HG02884 (cell line): ENCODE measurements around the gene LYVE1.

Experiments used
- ATAC-seq: cut with Tn5 transposase; IDR thresholded peaks from one replicate; pipeline ENCODE4 v1.9.1; 2021; ENCODE audit warnings: mild to moderate bottlenecking, moderate library complexity; ENCODE audit not compliant: unreplicated experiment

The LYVE1 gene

DNA sequence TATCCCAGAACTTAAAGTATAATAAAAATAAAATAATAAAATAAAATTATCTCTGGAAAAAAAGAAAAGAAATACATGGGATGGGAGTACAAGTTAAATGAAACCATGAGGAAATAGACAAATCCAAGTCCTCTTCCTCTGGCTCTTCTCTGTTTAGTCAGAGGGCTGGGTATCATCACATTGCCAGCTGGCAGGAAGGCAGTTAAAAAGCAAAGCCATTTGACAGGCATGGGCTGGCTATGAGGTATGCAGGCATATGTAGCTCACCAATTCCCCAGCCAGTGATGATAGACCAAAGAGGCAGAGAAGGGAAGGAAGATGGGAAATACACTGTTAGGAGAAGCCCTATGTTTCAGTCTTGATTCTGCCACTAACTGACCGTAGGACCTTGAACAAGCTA is 6.5 kb downstream of the LYVE1 start:
- ATAC-seq = no peak

DNA sequence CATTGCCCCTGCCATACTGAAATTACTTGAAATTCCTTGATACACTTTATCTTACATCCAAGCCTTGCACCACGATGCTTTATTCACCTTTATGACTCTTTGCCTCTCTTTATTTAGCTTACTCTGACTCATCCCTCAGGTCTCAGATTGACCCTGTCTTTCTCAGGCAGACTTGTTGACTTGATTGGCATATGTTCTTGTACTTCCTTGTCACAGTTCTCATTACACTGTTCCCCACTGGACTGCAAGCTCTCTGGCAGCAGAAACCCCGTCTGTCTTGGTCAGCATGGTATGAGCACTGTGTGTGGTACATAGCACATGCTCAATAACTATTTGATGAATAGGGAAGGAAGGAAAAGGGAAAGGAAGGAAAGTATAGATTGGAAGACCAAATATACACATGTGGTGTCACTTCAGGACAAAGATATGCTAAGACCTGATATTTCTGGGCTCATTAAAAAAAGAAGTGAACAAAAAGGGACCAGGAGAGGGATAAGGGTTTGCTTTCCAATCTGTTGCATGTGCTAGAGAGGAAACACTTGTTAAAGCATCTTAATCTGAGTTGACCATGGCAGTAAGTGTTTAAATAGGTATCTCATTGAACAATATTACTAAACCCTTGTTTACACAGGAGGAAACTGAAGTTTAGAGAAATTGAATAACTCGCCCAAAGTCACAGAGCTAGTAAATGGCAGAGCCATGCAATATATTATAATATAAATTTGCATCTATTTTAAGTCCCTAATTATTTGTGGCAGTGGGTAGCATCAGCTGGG is 7.2 kb downstream of the LYVE1 start:
- ATAC-seq = no peak

DNA sequence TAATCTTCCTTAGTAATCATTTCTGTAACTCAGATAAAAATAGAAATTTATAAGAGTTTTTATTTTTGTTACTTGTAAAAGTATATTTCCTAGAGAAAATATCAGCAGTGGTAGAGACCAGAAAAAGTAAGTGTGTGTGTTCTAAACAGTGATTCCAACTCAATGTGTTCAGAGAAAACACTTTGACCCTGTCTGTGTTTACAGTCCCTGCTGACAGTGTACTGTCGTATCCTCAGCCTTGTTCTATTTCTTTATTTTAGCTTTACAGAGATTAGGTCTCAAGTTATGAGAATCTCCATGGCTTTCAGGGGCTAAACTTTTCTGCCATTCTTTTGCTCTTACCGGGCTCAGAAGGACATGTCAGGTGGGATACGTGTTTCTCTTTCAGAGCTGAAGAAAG is 10.2 kb downstream of the LYVE1 start:
- no peak for ATAC-seq

DNA sequence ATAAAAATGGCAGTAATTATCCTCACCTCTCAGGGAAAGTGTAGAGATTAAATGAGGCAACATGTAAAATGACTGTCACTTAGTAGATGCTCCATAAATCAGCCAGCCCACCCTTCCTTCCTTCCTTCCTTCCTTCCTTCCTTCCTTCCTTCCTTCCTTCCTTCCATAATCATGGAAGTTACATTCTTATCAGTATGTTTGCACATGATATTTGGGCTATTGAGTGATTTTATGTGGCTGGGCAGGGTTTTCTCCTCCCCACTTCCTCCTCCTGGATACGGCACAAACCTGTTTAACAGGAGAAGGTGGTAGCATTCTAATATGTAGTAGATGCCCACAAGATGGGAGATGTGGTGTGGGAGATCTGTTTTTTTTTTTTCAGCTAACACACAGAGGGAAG is 11.9 kb downstream of the LYVE1 start:
- ATAC-seq = no peak

DNA sequence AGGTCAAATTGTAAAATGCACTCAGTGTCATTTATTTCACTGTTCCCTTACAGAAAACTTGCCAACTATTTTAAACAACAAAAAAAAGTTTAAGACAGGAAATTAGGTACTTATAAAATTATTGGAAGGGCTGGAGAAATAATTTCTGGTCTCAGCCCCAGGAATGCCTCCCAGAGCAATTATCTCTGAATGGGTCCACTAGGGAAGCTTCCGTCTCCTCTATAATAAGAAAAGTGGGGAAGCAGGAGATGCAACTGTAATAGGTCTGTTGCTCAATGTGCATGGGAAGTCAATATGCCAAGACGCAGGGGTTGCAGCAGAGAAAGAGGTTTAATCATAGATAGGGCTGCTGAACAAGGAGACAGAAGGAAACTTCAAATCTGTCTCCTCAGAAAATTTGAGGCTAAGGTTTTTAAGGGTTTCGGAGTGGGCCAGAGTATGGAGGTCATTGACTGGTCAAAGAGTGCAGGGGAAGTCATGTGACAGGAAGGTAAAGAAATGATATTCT is 16.6 kb downstream of the LYVE1 start:
- no peak for ATAC-seq

DNA sequence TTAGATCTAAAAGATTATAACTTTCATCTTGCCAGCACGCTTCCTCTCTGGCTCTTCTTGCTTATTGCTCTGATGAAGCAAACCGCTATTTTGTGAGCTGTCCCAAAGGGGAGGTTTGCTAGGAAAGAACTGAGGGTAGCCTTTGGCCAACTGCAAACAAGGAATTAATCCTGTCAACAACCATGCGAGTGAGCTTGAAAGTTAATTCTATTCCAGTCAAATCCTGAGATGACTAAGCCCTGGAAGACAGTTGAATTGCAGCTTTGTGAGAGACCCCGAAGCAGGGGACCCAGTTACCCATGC is 17.2 kb downstream of the LYVE1 start:
- ATAC-seq = no peak

DNA sequence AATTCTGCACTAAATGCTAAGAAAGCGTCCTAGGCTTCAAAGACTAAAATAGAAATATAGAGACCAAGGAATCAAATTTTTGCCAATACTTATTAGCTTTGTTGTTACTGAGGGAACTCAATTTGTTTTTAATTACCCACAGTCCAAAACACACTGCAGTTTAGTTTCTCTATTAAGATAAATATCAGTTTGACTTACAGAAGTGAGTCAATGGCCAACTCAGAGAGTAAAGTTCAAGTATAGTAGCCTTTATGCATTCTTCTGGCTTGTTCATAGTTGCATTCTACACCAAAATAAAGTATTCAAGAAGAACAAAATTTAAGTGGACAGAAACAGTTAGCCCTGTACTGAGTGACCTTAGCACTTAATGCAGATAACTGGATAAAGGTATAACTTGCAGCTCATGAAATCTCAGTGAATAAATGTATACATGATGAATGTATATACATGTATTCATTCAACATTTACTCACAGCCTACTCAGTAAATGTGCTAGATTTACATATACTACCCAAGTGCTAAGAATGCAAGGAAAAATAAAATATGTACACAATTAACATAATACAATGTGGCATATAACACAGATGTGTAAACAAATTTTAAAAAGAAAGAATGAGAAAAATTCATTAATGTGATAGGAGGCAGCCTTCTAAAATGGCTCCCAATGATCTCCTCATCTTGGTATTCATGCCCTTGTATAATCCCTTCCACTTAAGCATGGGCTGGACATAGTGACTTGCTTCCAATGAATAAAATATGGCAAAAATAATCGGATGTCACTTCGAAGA is 17.8 kb downstream of the LYVE1 start:
- no peak for ATAC-seq

DNA sequence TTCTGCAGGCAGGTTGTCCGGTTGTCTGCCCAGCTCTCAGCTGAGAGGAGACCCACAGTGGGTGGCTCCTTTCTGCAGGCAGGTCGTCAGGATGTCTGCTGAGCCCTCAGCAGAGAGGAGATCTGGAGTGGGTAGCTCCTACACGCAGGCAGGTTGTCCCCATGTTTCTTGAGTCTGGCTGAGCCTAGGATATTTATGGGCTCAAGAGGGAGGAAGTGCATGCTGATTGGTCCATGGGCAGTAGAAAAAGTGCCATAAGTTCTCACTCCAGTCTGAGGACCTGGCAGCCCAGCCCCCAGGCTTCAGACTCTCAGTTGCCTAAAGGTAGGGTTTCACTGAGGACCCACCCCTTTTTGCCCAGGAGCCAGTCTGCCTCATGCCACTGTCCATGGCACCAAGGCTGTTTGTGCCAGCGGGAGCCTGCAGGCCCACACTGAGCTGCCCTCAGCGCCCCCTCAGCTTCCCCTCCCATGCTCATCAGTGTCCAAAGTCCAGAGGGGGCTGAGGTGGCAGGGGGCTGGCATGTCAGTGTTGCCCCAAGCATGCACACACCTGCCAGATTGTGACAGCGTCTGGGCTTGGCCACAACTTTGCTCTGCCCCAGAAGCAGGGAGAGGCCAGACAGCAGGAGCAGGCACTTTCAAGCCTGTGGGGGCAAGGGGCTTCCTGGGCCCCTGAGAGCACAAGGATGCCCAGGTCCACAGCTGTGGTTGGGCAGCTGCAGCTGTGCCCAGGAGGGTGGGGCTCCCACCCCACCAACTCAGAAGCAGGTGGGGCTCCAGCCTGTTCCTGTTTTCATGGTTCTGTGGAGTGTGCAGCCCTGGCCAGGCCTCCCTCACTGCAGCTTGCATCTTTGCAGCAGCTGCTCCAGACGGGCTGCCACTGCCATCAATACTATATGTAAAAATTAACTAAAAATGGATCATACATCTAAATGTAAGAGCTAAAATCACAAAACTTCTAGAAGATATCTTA is 23.7 kb downstream of the LYVE1 start:
- ATAC-seq = no peak

DNA sequence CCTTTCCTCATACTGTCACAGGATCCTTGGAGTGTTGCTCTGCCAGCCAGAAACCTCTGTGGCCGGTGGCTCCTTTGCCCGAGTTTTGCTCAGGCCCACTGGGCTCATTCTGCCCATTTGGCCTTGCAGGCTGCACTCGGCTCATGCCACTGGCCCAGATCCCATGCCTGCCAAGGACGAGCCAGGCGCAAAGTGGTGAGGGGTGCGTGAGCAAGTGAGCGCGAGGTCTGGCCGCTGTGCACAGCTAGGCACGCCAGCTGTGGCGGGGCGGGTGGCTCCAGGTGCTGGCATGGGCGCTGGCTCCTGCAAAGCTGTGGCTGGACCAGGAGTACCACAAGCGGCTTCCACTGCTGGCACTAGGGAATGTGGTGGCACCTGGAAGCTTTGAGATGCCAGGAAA is 24.7 kb downstream of the LYVE1 start:
- no peak for ATAC-seq

DNA sequence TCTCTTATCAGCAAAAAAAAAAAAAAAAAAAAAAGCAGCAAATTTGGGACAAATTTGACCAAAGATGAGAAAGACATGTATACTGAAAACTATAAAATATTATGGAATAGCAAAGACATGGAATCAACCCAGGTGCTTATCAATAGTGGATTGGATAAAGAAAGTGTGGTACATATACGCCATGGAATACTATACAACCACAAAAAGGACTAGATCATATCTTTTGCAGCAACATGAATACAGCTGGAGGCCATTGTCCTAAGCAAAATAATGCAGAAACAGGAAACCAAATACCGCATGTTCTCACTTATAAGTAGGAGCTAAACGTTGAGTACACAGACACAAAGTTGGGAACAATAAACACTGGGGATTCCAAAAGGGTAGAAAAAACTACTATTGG is 25.7 kb downstream of the LYVE1 start:
- ATAC-seq = no peak

DNA sequence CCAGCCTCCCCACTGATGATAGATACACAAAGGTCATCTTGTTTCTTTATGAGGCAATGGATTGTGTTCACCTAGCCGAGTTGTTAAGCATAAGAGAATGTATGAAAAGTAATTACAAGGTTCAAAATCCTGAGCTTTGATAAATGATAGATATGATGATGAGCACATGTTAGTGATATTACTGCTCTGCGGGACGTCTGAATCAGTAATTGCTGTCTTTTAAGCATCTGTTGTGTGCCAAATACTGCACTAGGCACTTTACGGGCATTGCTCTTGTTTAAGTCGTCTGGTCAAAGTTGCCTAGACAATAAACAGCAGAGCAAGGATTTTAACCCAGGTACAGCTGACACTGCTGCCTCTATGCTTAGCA is 26.9 kb downstream of the LYVE1 start:
- no peak for ATAC-seq

DNA sequence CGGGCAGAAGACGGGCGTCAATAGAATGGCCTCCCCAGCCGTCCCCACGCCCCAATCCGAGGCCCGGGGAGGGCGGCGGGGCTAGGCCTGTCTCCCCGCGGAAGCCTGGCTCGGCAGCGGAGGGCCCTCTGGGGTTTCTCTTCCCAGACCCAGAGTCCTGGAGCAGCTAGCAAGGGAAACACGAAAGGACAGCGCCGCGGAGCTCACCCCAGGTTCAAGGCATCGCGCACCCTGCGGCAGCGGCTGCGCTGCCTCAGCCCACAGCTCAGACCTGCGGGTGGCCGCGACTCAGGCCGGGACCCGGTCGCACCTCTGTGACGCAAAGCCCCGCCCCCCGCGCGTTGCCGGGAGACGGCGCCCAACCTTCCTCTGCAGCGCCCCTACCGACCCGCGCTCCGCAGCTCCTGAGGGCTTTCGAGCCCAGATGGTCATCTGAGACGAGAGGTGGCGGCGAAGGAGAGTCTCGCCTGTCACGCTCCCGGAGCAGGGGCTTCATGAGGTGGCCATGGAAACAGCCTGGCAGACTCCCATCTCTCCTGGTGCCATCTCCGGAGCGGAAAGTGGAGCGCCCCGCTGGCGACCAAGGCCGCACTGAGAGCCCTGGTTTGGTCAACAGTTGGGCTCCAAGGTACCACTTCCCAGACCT is 27.4 kb downstream of the LYVE1 start, which contains the start of gene RNF141:
Gene RNF141, minus strand, starts transcription at position 273 of the 646 bp plus-strand sequence. CDS start 7,029 bp downstream, outside the sequence.
- peak; percentile 97 for ATAC-seq

DNA sequence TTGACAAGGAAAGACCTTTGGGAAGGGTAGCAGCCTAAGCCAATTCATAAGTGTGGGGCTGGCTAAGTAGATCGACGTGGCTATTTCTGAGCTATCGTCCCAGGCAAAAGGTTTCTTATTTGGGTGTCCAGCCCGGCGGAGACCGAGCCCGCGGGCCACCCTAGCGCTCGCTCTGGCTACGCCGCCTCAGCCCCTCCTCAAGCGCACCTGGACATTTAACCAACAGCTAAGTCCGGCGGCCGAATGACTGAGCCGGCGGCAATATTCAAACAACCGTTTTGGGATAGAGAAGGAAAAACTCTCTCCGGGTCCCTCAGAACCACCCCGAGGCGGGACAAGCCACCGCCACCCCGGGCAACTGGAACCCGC is 27.9 kb downstream of the LYVE1 start:
- ATAC-seq = peak; percentile 31

DNA sequence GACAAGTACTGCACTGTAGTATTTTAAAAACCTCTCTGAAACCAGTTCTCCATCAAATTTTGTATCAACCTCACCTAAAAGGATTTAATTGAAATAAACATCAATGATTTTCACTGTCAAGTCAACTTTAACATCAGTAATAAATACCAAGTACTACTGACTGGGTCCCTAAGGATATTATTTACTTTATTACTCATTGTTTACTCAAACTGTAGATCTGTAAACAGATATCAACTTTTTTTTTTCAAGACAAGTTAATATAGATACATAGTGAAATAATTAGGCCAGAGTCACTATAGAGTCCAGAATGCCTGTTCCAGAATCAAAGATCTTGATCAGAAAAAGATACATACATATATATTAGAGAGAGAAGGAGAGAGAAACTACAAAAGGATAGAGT is 29.1 kb downstream of the LYVE1 start:
- no peak for ATAC-seq

DNA sequence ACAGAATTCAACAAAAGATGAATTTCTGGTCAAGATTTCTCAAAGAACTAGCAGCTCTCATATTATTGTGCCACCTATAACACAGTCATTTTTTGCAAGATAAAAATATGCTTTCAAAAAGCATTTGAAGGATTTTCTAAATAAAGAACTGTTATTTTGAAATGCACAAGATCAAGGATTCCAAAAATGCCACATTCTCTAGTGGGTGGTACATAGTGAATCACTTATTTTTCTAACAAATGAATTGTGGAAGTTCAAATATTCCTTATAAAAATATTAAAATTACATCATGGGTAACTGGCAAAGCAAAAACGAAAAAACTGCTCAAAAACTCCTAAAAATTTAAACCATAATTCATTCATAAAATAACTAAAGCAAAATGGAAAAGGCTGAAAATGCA is 29.5 kb downstream of the LYVE1 start:
- no peak for ATAC-seq

DNA sequence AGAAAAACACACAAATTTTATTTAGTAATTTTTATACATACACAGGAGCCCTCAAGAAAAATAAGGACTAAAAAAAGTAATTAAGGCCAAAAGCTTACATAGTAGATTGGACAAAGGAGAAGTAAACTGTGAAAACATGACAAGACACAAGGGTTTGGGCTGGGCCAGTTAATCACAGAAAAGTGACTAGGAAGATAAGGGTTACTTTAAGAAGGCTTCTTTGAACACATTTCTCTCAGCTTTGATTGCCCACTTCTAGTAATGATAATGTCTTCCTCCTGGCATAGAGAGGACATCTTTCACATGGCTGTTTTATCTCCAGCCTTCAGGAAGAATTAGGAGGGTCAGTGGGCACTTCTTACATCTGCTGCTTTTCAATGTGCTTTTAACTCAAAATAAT is 30.9 kb downstream of the LYVE1 start:
- no peak for ATAC-seq

DNA sequence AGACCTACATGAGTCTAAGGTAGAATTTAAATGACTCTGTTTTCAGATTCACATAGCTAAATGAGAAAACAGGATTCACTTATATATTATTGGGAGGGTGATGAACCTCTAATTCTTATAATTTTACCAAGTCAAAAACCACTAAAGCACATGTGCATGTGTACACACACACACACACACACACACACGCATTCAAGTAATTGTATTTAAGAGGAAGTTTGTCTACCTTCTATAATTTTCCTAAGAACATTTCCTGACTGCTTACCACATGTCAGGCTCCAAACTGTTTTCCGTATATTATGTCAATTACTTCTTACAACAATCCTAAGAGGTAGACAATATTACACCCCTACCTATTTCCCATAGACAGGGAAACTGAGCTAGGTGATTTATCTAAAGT is 34.1 kb downstream of the LYVE1 start:
- ATAC-seq = no peak

DNA sequence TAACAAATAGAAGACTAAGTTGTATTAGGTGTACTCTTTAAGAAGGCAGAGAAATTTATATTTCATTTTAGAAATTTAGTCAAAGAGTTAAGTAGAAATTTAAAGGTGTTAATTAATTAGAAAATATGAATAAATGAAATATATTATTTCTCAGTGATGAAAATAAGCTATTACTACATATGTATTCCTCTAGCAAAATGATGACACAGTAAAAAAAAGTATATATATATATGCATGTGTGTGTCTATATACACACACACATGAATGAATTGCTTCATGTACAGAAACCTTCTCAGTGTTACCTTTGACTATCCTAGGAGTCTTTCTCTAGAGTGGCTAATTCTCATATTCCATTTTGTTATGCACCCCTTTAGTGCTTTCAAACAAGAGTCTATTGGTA is 35.1 kb downstream of the LYVE1 start:
- ATAC-seq = no peak

DNA sequence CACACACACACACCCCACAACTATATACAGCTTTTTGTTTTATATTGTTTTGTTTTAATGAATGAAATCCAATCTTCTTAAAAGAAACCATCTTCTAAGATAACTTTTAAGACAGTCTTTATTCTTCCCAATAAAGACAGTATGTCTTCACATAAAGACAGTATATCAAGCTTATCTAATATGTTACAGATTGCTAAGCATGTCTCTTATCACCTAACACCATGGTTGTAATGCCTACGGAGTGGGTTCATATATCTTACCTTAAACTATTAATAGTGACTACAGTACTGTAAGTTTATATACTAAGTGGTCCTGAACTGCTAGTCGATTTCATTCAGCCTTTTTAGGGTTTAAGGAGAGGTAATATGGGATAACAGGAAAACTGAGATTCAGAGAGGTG is 35.9 kb downstream of the LYVE1 start:
- ATAC-seq = no peak

DNA sequence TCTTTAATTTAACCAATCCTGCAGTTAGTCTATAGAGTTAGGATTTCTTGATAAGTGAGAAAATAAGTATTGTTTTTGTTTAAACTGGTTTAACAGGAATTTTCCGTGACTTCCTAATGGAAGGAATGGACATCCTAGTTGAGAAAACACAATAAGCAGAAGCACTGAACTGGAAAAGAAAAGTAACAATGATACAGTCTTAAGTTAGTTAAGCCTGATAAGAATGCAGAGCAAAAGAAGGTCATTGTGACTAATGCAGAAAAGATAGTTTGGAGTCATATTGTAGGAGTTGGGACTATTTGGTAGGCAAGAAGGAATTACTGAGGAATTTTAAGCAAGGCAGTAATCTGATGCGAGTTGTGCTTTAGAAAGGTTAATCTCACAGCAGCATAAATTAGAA is 39.2 kb downstream of the LYVE1 start:
- ATAC-seq = no peak

DNA sequence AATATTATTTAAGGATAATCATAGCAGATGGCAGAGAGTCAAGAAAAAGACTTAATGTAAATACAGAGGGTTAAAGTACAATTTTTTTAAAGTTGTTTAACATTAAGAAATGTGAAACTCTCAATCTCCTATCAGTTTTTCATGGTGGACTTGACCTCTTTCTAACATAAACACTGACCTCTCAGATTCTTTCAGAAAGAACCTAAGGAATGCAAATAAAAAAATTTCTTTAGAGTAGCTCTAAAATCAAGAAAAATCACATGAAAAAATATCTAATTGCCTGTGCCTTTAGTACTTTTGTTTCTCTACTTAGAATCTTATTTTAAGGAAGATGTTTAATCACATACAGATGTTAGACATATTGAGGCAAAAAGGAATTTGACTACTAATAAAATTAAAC is 40.3 kb downstream of the LYVE1 start:
- ATAC-seq = no peak
